Ascending aorta (tissue), 2 donors: ENCODE results near the gene DENND1C. TPM values are rescaled to one million over a fixed set of nuclear protein-coding genes. Genes with fewer than 3 reads are reported as not detected.

Experiments
- DNase-seq, 2 donors: peaks; one replicate each; pipeline ENCODE4 v3.0.0-alpha.2; 2019; ENCODE audit warnings: low spot score in 2 of 2
- H3K27ac ChIP-seq, 2 donors: fragments of 200-600 bp; sonication (generic); one replicate each; pipeline ENCODE4 v1.5.1; 2016 to 2017; ENCODE audit warnings: mild to moderate bottlenecking in 1 of 2
- H3K27me3 ChIP-seq: fragments of 200-600 bp; sonication (generic); one replicate; pipeline ENCODE4 v1.5.1; 2017
- H3K36me3 ChIP-seq, 2 donors: fragments of 200-600 bp; sonication (generic); one replicate each; pipeline ENCODE4 v1.5.1; 2016
- H3K4me1 ChIP-seq, 2 donors: fragments of 200-600 bp; sonication (generic); one replicate each; pipeline ENCODE4 v1.5.1; 2016 to 2017; ENCODE audit warnings: mild to moderate bottlenecking in 1 of 2
- H3K4me3 ChIP-seq, 2 donors: fragments of 200-600 bp; sonication (generic); one replicate each; pipeline ENCODE4 v1.5.1; 2016 to 2017; ENCODE audit warnings: mild to moderate bottlenecking in 1 of 2
- H3K9me3 ChIP-seq, 2 donors: fragments of 200-600 bp; sonication (generic); one replicate each; pipeline ENCODE4 v1.5.1; 2016
- CTCF ChIP-seq, 3 experiments: fragments of 200-600 bp in 2 of 3; fragments of 450-650 bp in 1 of 3; sonication (generic) in 2 of 3; IDR thresholded peaks; one replicate each; pipeline ENCODE4 v1.5.1; 2016 to 2019; ENCODE audit warnings: antibody characterized with exemption in 3 of 3, mild to moderate bottlenecking in 1 of 3, moderate library complexity in 1 of 3
- intact Hi-C: fragments of 100-400 bp; cut with DNase I; formaldehyde crosslinking; loops from one replicate; pipeline ENCODE4 v1.15.1; 2023
- total RNA-seq: library from RNA; depleted of rRNA; stranded (reverse); fragments of >200 nt; gene quantifications from one replicate; pipeline ENCODE4 v1.1.0, GENCODE V29; 2016

Gene DENND1C
- total RNA-seq, 1 donor from 2014 or later: 24.4 TPM

GRCh38 chr19:6417713-6418561 lies 63.6 kb downstream of the DENND1C start:
- Histone ChIP-seq H3K4me3 (no peak overlapping the region), H3K9me3 (no peaks in the 10 kb centered on the region), H3K4me1 (peaks cover 2 to 9% of the 10 kb centered on the region in 2 donors), H3K27me3 (no peaks in the 10 kb centered on the region), H3K27ac (no peak overlapping the region), H3K36me3 (peaks cover 74 to 76% of the 10 kb centered on the region in 2 donors)
- intact Hi-C loops: no loop called here
- DNase-seq: no peak
- TF ChIP-seq CTCF (IDR thresholded peaks at IDR 0.05): peak in 1 of 3 experiments; percentile 8

Other genes starting within 250 kb of the DENND1C start
- 34.5 TPM for gene MLLT1, start 201.8 kb downstream of the DENND1C start, total RNA-seq
- gene ACER1, start 148.2 kb downstream of the DENND1C start, total RNA-seq: not detected
- 240 TPM for gene CLPP, start 120.3 kb downstream of the DENND1C start, total RNA-seq
- 68.8 TPM for gene ALKBH7, start 109.0 kb downstream of the DENND1C start, total RNA-seq
- gene PSPN, start 105.9 kb downstream of the DENND1C start, total RNA-seq: not detected
- gene GTF2F1, start 88.6 kb downstream of the DENND1C start, total RNA-seq: 67.9 TPM
- gene KHSRP, start 57.0 kb downstream of the DENND1C start, total RNA-seq: 152 TPM
- not detected for gene SLC25A41, start 48.0 kb downstream of the DENND1C start, total RNA-seq
- gene SLC25A23, start 22.0 kb downstream of the DENND1C start, total RNA-seq: 56.5 TPM
- not detected for gene CRB3, start 17.5 kb downstream of the DENND1C start, total RNA-seq
- 0.75 TPM for gene TUBB4A, start 20.5 kb upstream of the DENND1C start, total RNA-seq
- not detected for gene TNFSF9, start 49.2 kb upstream of the DENND1C start, total RNA-seq
- gene CD70, start 109.4 kb upstream of the DENND1C start, total RNA-seq: not detected
- gene TNFSF14, start 188.4 kb upstream of the DENND1C start, total RNA-seq: 0.21 TPM
- gene C3, start 238.9 kb upstream of the DENND1C start, total RNA-seq: 2,421 TPM